Stromal cell of bone marrow (primary cell): ENCODE data around the gene ADORA1.

ENCODE experiments used
- DNase-seq: peaks from one replicate; pipeline ENCODE4 v3.0.0-alpha.2; 2012; ENCODE audit warnings: low read depth

ADORA1 gene

GRCh38 chr1:203140743-203141520 lies 13.4 kb downstream of the ADORA1 start:
- DNase-seq: no peak

DNA sequence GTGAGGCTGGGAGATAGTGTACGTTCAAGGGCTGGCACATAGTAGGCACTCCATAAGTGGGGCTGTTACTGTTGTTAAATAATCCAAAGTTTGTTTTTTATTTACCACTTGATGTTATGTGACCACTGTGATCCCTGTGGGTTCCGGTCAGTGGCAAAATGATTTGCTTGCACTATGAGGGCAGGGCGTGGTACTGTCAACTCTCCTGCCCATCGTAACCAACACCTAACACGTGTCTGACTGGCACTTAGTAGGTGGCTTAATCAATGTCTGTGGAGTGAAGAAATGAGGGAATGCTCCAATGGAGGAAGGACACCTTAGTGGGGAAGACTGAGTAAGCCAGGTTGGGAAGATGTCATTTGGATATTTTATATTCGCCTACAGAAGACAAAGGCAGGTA lies 14.6 kb downstream of the ADORA1 start:
- DNase-seq: no peak

DNA sequence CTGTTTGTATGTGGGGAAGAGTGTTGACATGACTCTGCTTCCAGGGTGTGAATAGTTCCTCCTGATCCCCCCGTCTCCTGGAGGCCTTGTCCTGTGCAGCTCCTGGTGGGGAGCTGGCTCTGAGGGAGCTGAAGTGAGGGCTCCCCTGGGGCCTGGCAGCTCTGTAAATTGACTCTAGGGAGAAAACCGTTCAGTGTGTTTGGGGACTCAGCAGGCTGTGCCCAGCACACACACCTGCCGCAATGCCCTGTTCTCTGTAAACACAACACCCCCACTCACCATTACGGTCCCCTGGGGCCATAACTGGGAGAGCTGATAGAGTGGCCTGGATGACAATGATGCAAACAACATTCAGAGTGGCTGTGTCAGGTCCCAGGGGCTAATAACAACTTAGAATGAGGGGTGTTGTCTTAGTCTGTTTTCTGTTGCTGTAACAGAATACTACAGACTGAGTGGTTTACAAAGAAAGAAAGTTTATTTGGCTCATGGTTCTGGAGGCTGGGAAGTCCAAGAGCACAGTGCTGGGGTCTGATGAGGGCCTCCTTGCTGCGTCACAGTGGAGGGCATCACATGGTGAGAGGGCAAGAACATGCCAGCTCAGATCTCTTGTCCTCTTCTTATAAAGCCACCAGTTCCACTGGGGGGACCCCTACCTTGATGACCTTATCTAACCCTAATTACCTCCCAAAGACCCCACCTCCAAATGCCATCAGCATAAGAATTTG lies 15.3 kb downstream of the ADORA1 start:
- no peak for DNase-seq

GRCh38 chr1:203143641-203144040 lies 16.1 kb downstream of the ADORA1 start:
- no peak for DNase-seq

DNA sequence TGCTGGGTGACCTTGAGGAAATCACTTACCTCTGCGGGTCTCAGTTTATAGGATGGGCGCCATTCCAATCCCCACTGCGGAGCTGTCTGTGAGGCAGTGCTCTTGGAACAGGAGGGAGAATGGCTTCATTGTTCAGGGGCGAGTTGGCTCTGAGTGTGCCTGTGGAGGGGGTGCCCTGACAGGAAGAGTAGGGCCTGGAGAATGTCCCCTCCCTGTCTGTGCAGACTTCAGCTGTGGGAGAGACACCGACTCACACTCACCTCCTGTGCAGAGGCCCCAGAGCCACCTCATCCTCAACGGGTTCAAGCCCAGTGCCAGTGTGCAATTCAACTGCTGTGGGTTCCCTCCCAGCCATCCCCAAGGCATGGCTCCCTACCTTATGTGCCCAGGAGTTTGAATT lies 17.1 kb downstream of the ADORA1 start:
- DNase-seq: no peak

DNA sequence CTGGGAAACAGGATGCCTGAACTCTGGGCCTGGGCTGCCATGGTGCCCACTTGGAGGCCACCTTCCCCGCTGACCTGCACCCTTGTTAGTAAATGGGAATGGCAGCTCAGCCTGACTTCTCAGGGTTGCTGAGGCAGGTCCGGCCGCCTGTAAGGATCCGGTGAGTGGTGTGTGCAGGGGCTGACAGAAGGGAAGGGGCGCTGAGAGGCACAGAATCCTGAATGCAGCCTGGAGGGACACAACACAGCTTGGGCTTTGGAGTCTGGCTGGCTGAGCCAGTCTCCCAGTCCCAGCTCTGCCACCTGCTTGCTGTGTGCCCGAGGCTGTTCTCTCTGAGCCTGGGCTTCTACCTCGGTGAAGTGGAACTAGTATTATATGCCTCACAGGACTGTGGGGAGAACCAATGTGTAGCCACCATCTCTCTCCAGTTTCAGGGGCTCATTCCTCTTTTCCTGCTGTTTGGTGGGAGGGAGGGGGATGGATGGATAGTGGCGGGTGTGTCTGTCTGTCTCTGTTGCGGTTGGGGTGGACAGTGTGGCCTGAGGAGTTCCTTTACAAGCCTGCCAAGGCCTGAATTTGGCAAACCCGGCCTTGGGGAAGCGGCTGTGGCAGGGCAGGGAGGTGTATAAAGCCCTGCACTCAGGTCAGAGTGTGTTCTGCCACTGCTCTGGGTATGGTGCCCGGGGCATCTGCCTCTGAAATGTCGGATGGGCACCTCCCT lies 18.0 kb downstream of the ADORA1 start:
- no peak for DNase-seq

DNA sequence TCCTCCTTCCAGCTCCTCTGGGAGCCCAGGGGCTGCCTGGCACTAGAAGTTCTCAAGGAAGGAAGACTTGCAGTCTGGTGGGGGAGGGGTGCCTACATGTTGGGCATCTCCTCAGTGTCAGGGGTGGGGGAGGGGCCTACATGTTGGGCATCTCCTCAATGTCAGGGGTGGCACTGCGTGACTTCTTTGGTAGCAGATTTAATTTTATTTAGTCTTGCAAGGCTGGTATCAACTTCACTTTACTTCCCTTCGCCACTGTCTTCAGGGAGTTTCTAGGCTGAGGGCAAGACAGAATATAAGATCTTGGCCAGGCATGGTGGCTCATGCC lies 18.5 kb downstream of the ADORA1 start:
- DNase-seq: no peak

- DNase-seq: no peak
Measured at GRCh38 chr1:203146537-203146936, 19.0 kb downstream of the ADORA1 start.

DNA sequence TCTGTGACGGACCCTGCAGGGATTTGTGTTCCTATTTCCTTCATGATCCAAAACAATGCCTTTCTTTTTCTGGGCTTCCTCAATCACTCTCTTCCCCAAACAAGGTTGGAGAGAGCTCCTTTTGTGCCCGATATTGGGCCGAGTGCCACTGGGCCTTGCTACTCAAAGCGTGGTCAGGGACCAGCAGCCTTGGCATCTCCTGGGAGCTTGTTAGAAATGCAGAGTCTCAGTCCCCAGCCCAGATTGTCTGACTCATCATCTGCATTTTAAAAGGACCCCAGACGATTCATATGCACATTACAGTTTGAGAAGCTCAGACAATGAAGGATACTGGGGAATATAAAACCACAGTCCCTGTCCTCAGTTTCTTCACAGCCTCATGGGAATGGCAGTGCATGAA lies 19.9 kb downstream of the ADORA1 start:
- DNase-seq: no peak

DNA sequence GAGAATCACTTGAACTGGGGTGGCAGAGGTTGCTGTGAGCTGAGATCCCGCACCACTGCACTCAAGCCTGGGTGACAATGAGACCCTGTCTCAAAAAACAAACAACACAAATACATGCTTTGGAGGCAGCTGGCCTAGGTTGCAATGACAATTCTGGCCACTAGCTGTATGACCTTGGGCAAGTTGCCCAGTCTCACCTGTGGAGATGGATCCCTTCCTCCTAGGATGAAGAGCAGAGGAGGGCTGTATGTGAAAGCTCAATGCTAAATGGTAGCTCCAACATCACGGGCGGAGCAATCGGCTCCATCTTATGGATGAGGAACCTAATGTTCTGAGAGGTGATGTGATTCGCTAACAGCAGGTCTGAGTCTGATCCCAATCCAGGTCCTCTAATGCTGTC lies 20.6 kb downstream of the ADORA1 start:
- DNase-seq: no peak

GRCh38 chr1:203148579-203148978 lies 21.1 kb downstream of the ADORA1 start:
- DNase-seq: no peak

- no peak for DNase-seq
Measured at GRCh38 chr1:203149188-203149840, 21.8 kb downstream of the ADORA1 start.

DNA sequence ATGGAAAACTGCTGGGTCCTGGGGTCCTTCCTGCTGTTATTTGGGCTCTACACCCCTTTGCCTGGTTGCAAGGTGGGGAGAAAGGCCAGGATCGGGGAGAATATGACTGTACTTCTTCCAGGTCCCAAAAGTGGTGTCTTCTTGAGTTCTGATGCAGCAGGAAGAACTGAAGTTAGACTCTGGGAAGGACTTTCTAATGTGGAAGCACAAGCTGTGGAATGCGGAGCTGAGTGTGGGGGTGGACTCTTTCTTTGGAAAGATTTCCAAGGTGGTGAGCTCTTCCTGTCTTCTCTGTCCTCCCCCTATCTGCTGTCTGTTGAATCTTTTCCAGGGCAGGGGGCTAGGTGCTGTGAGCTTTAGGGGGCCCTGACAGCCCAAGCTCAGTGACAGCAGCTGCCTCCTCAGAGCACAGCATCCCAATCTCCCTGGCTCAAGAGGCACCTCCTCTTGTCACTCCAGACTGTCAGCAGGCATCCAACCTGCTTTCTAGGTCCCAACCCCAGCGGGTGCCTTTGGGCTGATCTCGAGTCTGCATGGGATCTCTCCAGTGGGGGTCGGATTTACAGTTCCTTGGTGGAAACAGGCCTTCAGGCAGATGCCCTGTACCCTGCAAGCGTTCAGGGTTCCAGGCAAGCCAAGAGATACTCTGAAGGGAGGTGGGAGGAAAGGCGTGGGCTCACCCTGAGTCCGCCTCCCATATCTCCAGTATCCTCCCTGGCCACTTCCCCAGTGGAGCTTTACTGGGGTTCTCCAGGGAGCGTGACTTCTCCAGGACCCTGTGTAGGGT lies 23.2 kb downstream of the ADORA1 start:
- no peak for DNase-seq

DNA sequence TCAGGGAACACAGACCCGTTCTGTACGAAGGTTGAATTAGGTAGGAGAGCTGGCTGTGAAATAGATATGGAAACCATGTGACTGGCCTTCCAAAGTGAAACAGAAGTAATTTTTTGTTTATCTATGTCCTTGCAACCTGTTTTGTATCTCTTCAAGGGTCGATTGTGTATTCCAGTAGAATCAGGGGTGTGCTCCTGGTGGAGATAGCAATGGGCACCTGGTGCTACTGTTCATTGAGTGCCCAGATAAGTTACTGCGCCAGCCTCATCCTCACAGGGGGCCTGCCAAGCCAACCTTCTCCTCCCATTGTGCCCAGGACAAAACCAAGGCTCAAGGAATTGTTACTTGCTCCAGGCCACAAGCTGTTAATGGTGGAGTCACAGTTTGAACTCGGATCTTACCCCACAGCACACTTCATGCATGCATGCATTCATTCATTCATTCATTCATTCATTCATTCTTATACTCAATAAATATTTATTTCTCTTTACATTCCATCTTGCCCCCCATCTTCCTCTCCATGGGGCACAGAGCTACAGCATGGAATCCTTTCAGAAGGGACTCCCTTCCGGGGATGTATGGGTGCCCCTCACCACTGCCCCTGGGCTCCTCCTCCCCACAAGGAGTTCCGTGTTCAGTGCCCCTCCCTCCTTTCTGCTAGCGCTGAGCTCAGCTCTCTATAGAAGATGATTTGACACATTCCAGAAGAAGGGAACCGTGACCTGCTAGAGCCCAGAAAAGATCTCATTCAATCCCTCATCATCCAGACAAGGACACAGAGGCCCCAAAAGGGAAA lies 24.0 kb downstream of the ADORA1 start:
- no peak for DNase-seq

DNA sequence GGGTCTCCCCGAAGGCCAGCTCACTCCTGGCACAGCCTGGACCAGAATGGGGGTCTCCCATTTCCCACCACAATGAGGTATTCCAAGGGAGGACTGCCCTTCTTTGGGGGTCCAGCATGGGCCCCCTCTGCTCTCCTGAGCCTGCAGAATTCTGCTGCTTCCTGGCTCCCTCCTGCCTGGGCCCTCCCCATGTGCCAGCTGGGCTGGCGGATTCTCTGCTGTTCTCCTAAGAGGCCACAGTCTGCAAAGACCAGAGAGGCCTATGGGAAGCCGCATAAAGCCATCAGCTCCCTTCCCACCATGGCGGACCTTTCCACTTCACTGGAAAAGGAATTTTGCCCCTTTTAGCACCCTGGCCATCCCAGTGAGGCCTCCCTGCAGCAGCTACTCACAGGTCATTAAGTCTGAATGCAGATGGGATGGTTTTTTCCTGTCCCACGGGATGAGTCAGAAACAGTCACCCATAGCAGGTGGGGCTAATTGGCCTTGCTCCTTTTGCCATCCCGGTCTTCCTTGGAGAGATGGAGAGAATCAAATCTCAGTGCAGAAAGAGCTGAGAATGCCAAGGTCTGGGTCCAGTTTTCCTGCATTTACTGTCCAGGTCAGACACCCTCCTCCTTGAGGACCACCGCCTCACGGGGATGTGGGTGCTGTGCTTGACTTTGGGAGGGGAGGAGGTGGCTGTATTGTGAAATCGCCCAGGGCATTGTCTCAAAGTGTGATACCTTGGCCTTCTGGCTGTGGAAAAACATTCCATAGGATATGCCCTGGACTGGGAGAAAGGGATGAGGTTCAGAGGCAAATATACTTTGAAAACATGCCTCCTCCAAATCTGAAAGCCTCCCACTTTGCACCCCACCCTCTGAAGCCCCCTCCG lies 24.9 kb downstream of the ADORA1 start:
- DNase-seq: no peak

GRCh38 chr1:203153051-203153988 lies 25.8 kb downstream of the ADORA1 start:
- no peak for DNase-seq

DNA sequence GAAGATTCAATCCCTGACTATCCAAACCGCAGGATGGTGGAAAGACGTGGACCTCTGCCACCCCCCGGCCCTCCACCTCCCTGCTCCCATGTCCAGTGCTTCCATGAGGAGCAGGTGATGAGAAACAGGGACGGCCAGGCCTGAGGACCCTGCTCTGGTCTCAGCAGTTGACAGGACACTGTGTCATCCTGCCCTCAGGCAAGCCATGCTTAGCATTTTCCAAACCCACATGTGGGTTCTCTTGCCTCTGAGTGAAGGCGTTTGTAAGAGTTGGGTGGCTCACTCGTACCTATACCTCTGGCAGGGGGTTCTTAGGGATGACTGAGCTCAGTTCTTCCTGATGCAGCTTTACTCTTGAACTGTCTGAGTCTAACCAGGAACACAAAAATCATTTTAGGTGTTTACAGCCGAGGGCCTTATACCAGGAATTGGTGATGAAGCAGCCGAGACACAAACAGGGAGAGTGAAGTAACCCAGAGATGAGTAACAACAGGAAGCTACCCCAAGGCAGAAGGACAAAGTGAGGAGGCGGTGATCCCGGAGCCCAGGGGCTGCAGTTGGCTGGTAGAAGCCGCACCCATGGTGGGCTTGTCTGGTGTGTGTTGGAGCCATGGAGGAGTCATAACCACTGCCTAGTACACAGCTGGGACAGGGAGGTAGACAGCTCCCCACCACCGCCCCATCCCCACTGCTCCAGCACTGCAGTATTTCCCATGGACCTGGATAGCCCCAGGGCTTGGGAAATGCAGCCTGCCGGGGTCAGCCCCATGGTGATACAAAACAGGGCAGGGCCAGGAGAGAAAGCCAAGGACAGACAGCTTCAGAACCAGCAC lies 26.7 kb downstream of the ADORA1 start:
- no peak for DNase-seq

DNA sequence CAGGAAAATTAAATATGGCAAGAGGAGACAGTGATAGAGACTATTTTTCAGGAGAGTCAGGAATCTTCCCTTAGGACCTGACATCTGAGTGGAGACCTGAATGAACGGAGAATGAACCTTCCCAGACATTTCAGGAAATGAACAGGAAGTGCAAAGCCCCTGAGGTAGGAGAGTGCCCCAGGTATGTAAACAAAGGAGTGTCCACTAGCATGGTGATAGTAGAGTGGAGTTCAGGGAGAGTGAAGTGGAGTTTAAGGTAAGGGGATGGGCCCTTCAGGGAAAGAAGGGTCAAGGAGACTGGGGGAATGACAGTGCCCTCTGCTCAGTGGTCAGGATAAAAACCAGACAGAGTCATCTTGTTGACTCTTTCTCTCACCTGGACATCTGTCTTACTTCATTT lies 28.8 kb downstream of the ADORA1 start:
- DNase-seq: no peak
